Fibroblast of lung (primary cell): ENCODE data around the gene MTRF1. TPM values are rescaled to one million over a fixed set of nuclear protein-coding genes. Genes with fewer than 3 reads are reported as not detected.
"Not testable (repeated sequence)": the region's sequence is repeated elsewhere in the genome, so short reads cannot be mapped to it uniquely, and the experiment has no call there.

Experiments
- DNase-seq, 2 donors: peaks; one replicate each; pipeline versions ENCODE4 v3.0.0 to v3.0.0-alpha.2; 2010; ENCODE audit warnings: low read depth in 2 of 2
- H2AFZ ChIP-seq: 2 replicates; pipeline ENCODE4 v1.5.1; 2012; ENCODE audit warnings: low read length, control low read depth, inconsistent platforms
- H3K27ac ChIP-seq: 2 replicates; pipeline ENCODE4 v1.5.1; 2011; ENCODE audit warnings: low read length, control low read depth; ENCODE audit not compliant: insufficient read depth
- H3K27me3 ChIP-seq: 2 replicates; pipeline ENCODE4 v1.5.1; 2011; ENCODE audit warnings: mild to moderate bottlenecking, low read length; ENCODE audit not compliant: control insufficient read depth, insufficient read depth
- H3K36me3 ChIP-seq: 2 replicates; pipeline ENCODE4 v1.5.1; 2011; ENCODE audit warnings: low read length; ENCODE audit not compliant: control insufficient read depth, insufficient read depth
- H3K4me1 ChIP-seq: 2 replicates; pipeline ENCODE4 v1.5.1; 2011; ENCODE audit warnings: low read length; ENCODE audit not compliant: control insufficient read depth, insufficient read depth; ENCODE audit errors: extremely low read depth
- H3K4me2 ChIP-seq: 2 replicates; pipeline ENCODE4 v1.5.1; 2011; ENCODE audit warnings: low read length, control low read depth; ENCODE audit not compliant: insufficient read depth; ENCODE audit errors: extremely low read depth
- H3K4me3 ChIP-seq, 4 experiments: fragments of 200-600 bp in 1 of 4; sonication (generic) in 1 of 4; replicated peaks in 1 of 4; 2 replicates each; pipeline ENCODE4 v1.5.1; 2011 to 2016; ENCODE audit warnings: low read length in 4 of 4, low read depth in 3 of 4, mild to moderate bottlenecking in 3 of 4, control low read depth in 2 of 4, inconsistent platforms in 1 of 4, mixed read lengths in 1 of 4; ENCODE audit not compliant: insufficient read depth in 1 of 4; ENCODE audit errors: control extremely low read depth in 1 of 4
- H3K79me2 ChIP-seq: 2 replicates; pipeline ENCODE4 v1.5.1; 2012; ENCODE audit warnings: mild to moderate bottlenecking, low read length, inconsistent platforms; ENCODE audit not compliant: control insufficient read depth, insufficient read depth
- H3K9ac ChIP-seq: 2 replicates; pipeline ENCODE4 v1.5.1; 2011; ENCODE audit warnings: mild to moderate bottlenecking, low read length, control low read depth; ENCODE audit not compliant: insufficient read depth
- H3K9me3 ChIP-seq: 2 replicates; pipeline ENCODE4 v1.5.1; 2012; ENCODE audit warnings: low read depth, low read length; ENCODE audit not compliant: control insufficient read depth, insufficient read depth
- H4K20me1 ChIP-seq: 2 replicates; pipeline ENCODE4 v1.5.1; 2011; ENCODE audit warnings: low read length; ENCODE audit not compliant: control insufficient read depth, insufficient read depth; ENCODE audit errors: extremely low read depth
- CTCF ChIP-seq, 2 donors: IDR thresholded peaks in 1 of 2; conservative IDR thresholded peaks in 1 of 2; 1 replicate in 1 of 2; 2 replicates in 1 of 2; pipeline ENCODE4 v1.5.1; 2011 to 2012; ENCODE audit warnings: low read length in 2 of 2, control low read depth in 1 of 2, inconsistent platforms in 1 of 2, low read depth in 1 of 2, mild to moderate bottlenecking in 1 of 2
- EZH2 ChIP-seq: IDR thresholded peaks from 2 replicates; pipeline ENCODE4 v1.5.1; 2012; ENCODE audit warnings: low read length, control low read depth, mild to moderate bottlenecking; ENCODE audit errors: missing control alignments
- polyA plus RNA-seq, 2 donors: library from polyadenylated mRNA; depleted of rRNA in 1 of 2; stranded (reverse) in 1 of 2; unstranded in 1 of 2; fragments of >200 nt; gene quantifications; 2 replicates each; pipeline ENCODE4 v1.2.1, GENCODE V29; 2011 to 2012; ENCODE audit warnings: missing spikeins in 1 of 2
- total RNA-seq: library from RNA; depleted of rRNA; stranded (reverse); fragments of >200 nt; gene quantifications from 2 replicates; pipeline ENCODE4 v1.2.1, GENCODE V29; 2014

Gene MTRF1
- total and polyA plus RNA-seq, 2 donors (not counting 1 experiment from before 2014, with no cell fraction given) = 11.6 to 13.4 TPM

GRCh38 chr13:41177616-41178015 is 85.8 kb downstream of the MTRF1 start:
- no peak overlapping the region for H3K9ac ChIP-seq
- no peak for DNase-seq
- H3K36me3 ChIP-seq = no peaks in the 10 kb centered on the region
- no peaks in the 10 kb centered on the region for H4K20me1 ChIP-seq
- no peaks in the 10 kb centered on the region for H3K4me1 ChIP-seq
- H3K27me3 ChIP-seq = no peaks in the 10 kb centered on the region
- H3K9me3 ChIP-seq = no peaks in the 10 kb centered on the region
- H3K4me3 ChIP-seq = no peak overlapping the region
- H2AFZ ChIP-seq = no peak overlapping the region
- H3K79me2 ChIP-seq = no peaks in the 10 kb centered on the region
- no peak overlapping the region for H3K4me2 ChIP-seq
- TF ChIP-seq EZH2 (no peak), CTCF (conservative IDR thresholded peaks at IDR 0.05 in 1 of 2, IDR thresholded peaks at IDR 0.05 in 1 of 2; ENCODE audit: low read depth in 1 of 2, low read length in 2 of 2) (no peak)
- H3K27ac ChIP-seq = no peak overlapping the region

GRCh38 chr13:41175576-41175975 is 87.8 kb downstream of the MTRF1 start:
- not testable (repeated sequence) for H3K36me3 ChIP-seq, H3K4me2 ChIP-seq, H3K27ac ChIP-seq, H4K20me1 ChIP-seq, H3K79me2 ChIP-seq, H3K27me3 ChIP-seq, H3K4me1 ChIP-seq, H3K9me3 ChIP-seq, DNase-seq, H2AFZ ChIP-seq, H3K4me3 ChIP-seq, H3K9ac ChIP-seq

Other genes with a start within 250 kb of the MTRF1 start
- gene ELF1, start 244.3 kb downstream of the MTRF1 start, total RNA-seq = 34.7 and 38.5 TPM in 2 replicates
- gene ELF1, start 244.3 kb downstream of the MTRF1 start, polyA plus RNA-seq = 31.5 and 41.0 TPM in 2 replicates
- 12.6 and 13.7 TPM in 2 replicates for gene WBP4, start 202.1 kb downstream of the MTRF1 start, total RNA-seq
- 17.7 and 18.2 TPM in 2 replicates for gene WBP4, start 202.1 kb downstream of the MTRF1 start, polyA plus RNA-seq
- gene KBTBD6, start 130.8 kb downstream of the MTRF1 start, total RNA-seq = 10.0 and 12.4 TPM in 2 replicates
- gene KBTBD6, start 130.8 kb downstream of the MTRF1 start, polyA plus RNA-seq = 6.6 and 6.7 TPM in 2 replicates
- 4.6 and 5.9 TPM in 2 replicates for gene KBTBD7, start 69.0 kb downstream of the MTRF1 start, total RNA-seq
- 3.4 and 3.5 TPM in 2 replicates for gene KBTBD7, start 69.0 kb downstream of the MTRF1 start, polyA plus RNA-seq
- 7.9 and 9.2 TPM in 2 replicates for gene NAA16, start 47.7 kb upstream of the MTRF1 start, total RNA-seq
- 8.3 and 12.9 TPM in 2 replicates for gene NAA16, start 47.7 kb upstream of the MTRF1 start, polyA plus RNA-seq
- 51.1 and 148 TPM in 2 replicates for gene RGCC, start 194.0 kb upstream of the MTRF1 start, total RNA-seq
- gene RGCC, start 194.0 kb upstream of the MTRF1 start, polyA plus RNA-seq = 65.9 and 122 TPM in 2 replicates